ENCODE data around the gene OAT. TPM values are rescaled to one million over a fixed set of nuclear protein-coding genes. Genes with fewer than 3 reads are reported as not detected.

Gene OAT
- total RNA-seq, 6 experiments from 2014 or later, result 126 to 158 (median 137) TPM

DNA sequence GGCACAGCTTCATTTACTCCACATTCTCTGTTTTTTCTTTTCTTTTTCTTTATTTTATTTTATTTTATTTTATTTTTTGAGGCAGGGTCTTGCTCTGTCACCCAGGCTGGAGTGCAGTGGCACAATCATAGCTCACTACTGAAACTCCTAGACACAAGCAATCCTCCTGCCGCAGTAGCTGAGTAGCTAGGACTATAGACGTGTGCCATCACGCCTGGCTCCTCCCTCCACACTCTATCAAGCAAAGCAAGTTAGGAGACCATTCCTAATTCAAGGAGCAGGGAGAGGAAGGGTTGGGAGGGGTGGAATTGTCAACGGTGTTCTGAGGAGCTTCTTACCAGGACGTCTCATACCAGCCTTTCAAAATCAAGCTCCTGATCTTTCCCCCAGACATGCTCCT is 52.4 kb downstream of the OAT start:
- no peak overlapping the region for H3K4me3 Mint-ChIP-seq
- H3K27me3 Mint-ChIP-seq (ENCODE audit: insufficient read depth), result peaks cover 31% of the 10 kb centered on the region
- H3K9me3 Mint-ChIP-seq, result no peaks in the 10 kb centered on the region
- no peak for DNase-seq
- TF ChIP-seq, protein P1, sequence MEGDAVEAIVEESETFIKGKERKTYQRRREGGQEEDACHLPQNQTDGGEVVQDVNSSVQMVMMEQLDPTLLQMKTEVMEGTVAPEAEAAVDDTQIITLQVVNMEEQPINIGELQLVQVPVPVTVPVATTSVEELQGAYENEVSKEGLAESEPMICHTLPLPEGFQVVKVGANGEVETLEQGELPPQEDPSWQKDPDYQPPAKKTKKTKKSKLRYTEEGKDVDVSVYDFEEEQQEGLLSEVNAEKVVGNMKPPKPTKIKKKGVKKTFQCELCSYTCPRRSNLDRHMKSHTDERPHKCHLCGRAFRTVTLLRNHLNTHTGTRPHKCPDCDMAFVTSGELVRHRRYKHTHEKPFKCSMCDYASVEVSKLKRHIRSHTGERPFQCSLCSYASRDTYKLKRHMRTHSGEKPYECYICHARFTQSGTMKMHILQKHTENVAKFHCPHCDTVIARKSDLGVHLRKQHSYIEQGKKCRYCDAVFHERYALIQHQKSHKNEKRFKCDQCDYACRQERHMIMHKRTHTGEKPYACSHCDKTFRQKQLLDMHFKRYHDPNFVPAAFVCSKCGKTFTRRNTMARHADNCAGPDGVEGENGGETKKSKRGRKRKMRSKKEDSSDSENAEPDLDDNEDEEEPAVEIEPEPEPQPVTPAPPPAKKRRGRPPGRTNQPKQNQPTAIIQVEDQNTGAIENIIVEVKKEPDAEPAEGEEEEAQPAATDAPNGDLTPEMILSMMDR (IDR thresholded peaks at IDR 0.05), result no peak
- H3K4me1 Mint-ChIP-seq (ENCODE audit: low read depth), result no peaks in the 10 kb centered on the region
- H3K36me3 Mint-ChIP-seq (ENCODE audit: low read depth), result no peaks in the 10 kb centered on the region
- H3K27ac Mint-ChIP-seq, result no peak overlapping the region

DNA sequence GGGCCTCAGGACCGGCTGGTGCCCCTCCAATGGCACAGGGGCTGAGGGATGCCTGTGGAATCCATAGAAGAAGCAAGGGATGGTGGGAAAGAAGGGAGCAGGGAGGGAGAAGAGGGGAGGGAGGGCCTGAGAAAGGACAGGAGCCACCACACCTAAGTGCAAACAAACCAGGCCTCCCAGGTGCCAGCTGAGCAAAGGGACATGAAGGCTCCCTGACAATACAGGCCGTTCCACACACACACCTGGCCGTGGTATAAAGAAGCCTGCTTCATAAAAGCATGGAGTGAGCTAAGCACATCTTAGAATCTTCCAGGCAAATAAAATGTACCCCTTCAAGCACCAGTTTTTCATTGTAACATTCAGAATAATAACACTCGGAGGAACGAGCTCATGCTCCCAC is 54.0 kb downstream of the OAT start:
- Mint-ChIP-seq H3K9me3 (peaks cover 5% of the 10 kb centered on the region; the same call in 1 of the 2 replicates), H3K27me3 (ENCODE audit: insufficient read depth) (peaks cover 30% of the 10 kb centered on the region), H3K4me3 (no peak overlapping the region), H3K27ac (no peak overlapping the region), H3K36me3 (ENCODE audit: low read depth) (no peaks in the 10 kb centered on the region), H3K4me1 (ENCODE audit: low read depth) (no peaks in the 10 kb centered on the region)
- DNase-seq, result no peak
- TF ChIP-seq, protein P1 (IDR thresholded peaks at IDR 0.05), result no peak

DNA sequence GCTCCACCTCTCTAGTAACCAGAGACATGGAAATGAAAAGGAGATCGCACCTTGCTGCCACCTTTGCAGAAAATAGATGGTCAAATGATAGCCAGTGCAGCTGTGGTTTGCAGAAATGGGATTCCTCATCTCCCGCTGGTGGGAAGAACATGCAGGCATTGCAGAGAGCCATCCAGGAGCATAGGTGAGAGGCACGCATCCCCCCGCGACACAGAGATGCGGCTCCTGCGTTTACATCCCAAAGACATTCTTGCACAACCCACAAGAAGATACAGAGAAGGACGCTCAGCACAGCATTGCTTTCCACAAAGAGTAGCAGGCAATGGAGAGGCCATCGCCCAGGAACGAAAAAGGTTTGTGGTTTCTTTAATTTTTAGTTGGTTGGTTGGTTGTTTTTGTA is 56.2 kb downstream of the OAT start:
- Mint-ChIP-seq H3K4me3 (no peak overlapping the region), H3K27me3 (ENCODE audit: insufficient read depth) (peaks cover 30% of the 10 kb centered on the region), H3K36me3 (ENCODE audit: low read depth) (no peaks in the 10 kb centered on the region), H3K4me1 (ENCODE audit: low read depth) (no peaks in the 10 kb centered on the region), H3K27ac (no peak overlapping the region), H3K9me3 (peaks cover 5% of the 10 kb centered on the region; the same call in 1 of the 2 replicates)
- TF ChIP-seq, protein P1 (IDR thresholded peaks at IDR 0.05), result no peak
- DNase-seq, result no peak

DNA sequence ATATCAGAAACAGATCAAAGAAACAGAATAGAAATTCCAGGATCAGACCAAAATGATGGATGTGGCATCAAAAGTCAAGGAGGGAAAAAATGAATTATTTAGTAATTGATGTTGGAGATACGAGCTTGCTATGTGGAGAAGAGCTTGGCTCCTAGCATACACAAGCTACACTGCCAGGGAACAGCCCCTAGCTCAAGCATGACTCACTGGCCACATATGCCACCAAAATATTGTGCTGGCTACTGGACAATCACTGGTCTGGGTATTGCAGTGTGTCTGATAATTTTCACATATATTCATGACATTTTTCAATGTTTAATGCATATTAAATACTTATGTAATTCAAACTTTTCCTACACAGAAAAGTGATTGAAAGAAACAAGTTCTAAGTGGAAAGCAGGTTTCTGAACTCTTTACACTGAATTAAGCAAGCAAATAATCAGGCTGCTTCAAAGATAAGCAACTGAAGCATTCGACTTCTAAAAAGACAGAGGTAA is 59.3 kb downstream of the OAT start:
- Mint-ChIP-seq H3K36me3 (ENCODE audit: low read depth) (no peaks in the 10 kb centered on the region), H3K4me1 (ENCODE audit: low read depth) (peaks cover 16% of the 10 kb centered on the region), H3K27ac (no peak overlapping the region), H3K9me3 (peaks cover 5% of the 10 kb centered on the region; the same call in 1 of the 2 replicates), H3K27me3 (ENCODE audit: insufficient read depth) (peaks cover 13% of the 10 kb centered on the region), H3K4me3 (no peak overlapping the region)
- TF ChIP-seq, protein P1 (IDR thresholded peaks at IDR 0.05), result no peak
- DNase-seq, result no peak

DNA sequence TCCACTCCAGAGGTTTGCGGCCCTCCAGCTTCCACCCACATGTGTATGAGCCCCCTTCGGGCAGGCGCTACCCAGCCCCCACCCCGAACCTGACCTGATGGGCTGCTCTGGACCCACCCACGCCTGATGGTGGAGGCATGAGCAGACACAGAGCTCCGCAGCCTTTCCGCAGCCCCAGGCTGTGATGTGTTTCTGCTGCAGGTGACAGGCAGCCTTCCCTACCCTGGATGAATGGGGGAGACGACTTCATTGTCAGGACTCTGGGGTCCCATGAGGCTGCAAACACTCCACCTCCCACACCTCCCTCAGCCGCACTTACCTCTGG is 61.2 kb downstream of the OAT start:
- DNase-seq, result no peak
- Mint-ChIP-seq H3K27me3 (ENCODE audit: insufficient read depth) (peaks cover 9% of the 10 kb centered on the region), H3K4me1 (ENCODE audit: low read depth) (peaks cover 19% of the 10 kb centered on the region), H3K4me3 (no peak overlapping the region), H3K36me3 (ENCODE audit: low read depth) (no peaks in the 10 kb centered on the region), H3K9me3 (peaks cover 5% of the 10 kb centered on the region; the same call in 1 of the 2 replicates), H3K27ac (no peak overlapping the region)
- TF ChIP-seq, protein P1 (IDR thresholded peaks at IDR 0.05), result no peak

All from HFFc6 (cell line).